Hepatocyte (in vitro differentiated cells): ENCODE results near the gene CALD1. TPM values are rescaled to one million over a fixed set of nuclear protein-coding genes. Genes with fewer than 3 reads are reported as not detected.

Experiments
- DNase-seq: peaks from one replicate; pipeline ENCODE4 v3.0.0-alpha.2; 2016; ENCODE audit warnings: low spot score
- H2AFZ ChIP-seq: fragments of 200-600 bp; sonication (generic); 2 replicates; pipeline ENCODE4 v1.6.0; 2016; ENCODE audit warnings: antibody characterized with exemption, mild to moderate bottlenecking
- H3K27ac ChIP-seq: fragments of 200-600 bp; sonication (generic); 2 replicates; pipeline ENCODE4 v1.5.1; 2016; ENCODE audit warnings: mild to moderate bottlenecking
- H3K27me3 ChIP-seq: fragments of 200-600 bp; sonication (generic); 2 replicates; pipeline ENCODE4 v1.6.1; 2016
- H3K36me3 ChIP-seq: fragments of 200-600 bp; sonication (generic); replicated peaks from 2 replicates; pipeline ENCODE4 v1.5.1; 2016; ENCODE audit warnings: low read depth; ENCODE audit not compliant: insufficient read depth
- H3K4me1 ChIP-seq: fragments of 200-600 bp; sonication (generic); 2 replicates; pipeline ENCODE4 v1.5.1; 2016; ENCODE audit warnings: mild to moderate bottlenecking, moderate library complexity; ENCODE audit not compliant: insufficient read depth
- H3K4me2 ChIP-seq: fragments of 200-600 bp; sonication (generic); 2 replicates; pipeline ENCODE4 v1.6.0; 2016
- H3K4me3 ChIP-seq: fragments of 200-600 bp; sonication (generic); 2 replicates; pipeline ENCODE4 v1.5.1; 2016; ENCODE audit warnings: mild to moderate bottlenecking
- H3K79me2 ChIP-seq: fragments of 200-600 bp; sonication (generic); 2 replicates; pipeline ENCODE4 v1.6.0; 2017; ENCODE audit warnings: mild to moderate bottlenecking
- H3K9me2 ChIP-seq: fragments of 200-600 bp; sonication (generic); replicated peaks from 2 replicates; pipeline ENCODE4 v1.6.0; 2017; ENCODE audit warnings: mild to moderate bottlenecking; ENCODE audit not compliant: insufficient read depth
- H3K9me3 ChIP-seq: fragments of 200-600 bp; sonication (generic); 2 replicates; pipeline ENCODE4 v1.5.1; 2016; ENCODE audit warnings: low read depth, mild to moderate bottlenecking
- H4K20me1 ChIP-seq: fragments of 200-600 bp; sonication (generic); 2 replicates; pipeline ENCODE4 v1.6.0; 2016; ENCODE audit warnings: mild to moderate bottlenecking; ENCODE audit not compliant: insufficient read depth, poor library complexity, severe bottlenecking
- CTCF ChIP-seq: fragments of 200-600 bp; sonication (generic); IDR thresholded peaks from 2 replicates; pipeline ENCODE4 v1.5.1; 2016; ENCODE audit warnings: antibody characterized with exemption, mild to moderate bottlenecking; ENCODE audit not compliant: poor library complexity
- EZH2 ChIP-seq: fragments of 200-600 bp; sonication (generic); IDR thresholded peaks from 2 replicates; pipeline ENCODE4 v1.6.1; 2016; ENCODE audit warnings: antibody characterized with exemption, mild to moderate bottlenecking, borderline replicate concordance
- EZH2phosphoT487 ChIP-seq: fragments of 200-600 bp; sonication (generic); IDR thresholded peaks from one replicate; pipeline ENCODE4 v1.6.1; 2018; ENCODE audit warnings: antibody characterized with exemption, mild to moderate bottlenecking, low read depth, moderate library complexity; ENCODE audit not compliant: unreplicated experiment, severe bottlenecking
- WGBS: methylation state at CpG from one replicate; pipeline ENCODE4 v1.1.6; 2016; ENCODE audit warnings: low lambda C conversion rate; ENCODE audit errors: missing lambda C conversion rate; 5-methylcytosine and 5-hydroxymethylcytosine counted together
- polyA plus RNA-seq: library from polyadenylated mRNA; unstranded; fragments of >200 nt; fragmentation: Nextera tagmentation; extraction: Ambion mirVana; gene quantifications from 2 replicates; pipeline ENCODE4 v1.2.1, GENCODE V29; 2016
- total RNA-seq: library from RNA; depleted of rRNA; stranded (reverse); fragments of >200 nt; gene quantifications from 2 replicates; pipeline ENCODE4 v1.2.3, GENCODE V29; 2014

Gene CALD1
- total and polyA plus RNA-seq, 2 experiments from 2014 or later, result 207 to 333 TPM

GRCh38 chr7:134774119-134774518 lies 5.3 kb upstream of the CALD1 start:
- Histone ChIP-seq H4K20me1 (no peaks in the 10 kb centered on the region), H3K36me3 (no peaks in the 10 kb centered on the region), H3K9me3 (no peaks in the 10 kb centered on the region), H3K79me2 (no peaks in the 10 kb centered on the region), H3K27ac (no peak overlapping the region), H3K9me2 (no peaks in the 10 kb centered on the region), H2AFZ (no peak overlapping the region), H3K4me2 (no peak overlapping the region), H3K4me1 (peaks cover 14% of the 10 kb centered on the region), H3K4me3 (no peak overlapping the region), H3K27me3 (no peaks in the 10 kb centered on the region)
- 56% methylated on average over 3 of the region's 3 CpGs for WGBS
- no peak for TF ChIP-seq EZH2phosphoT487
- TF ChIP-seq EZH2, result no peak
- DNase-seq, result no peak

GRCh38 chr7:134777470-134777869 lies 2.0 kb upstream of the CALD1 start:
- DNase-seq, result no peak
- Histone ChIP-seq H2AFZ (no peak overlapping the region), H3K9me3 (no peaks in the 10 kb centered on the region), H3K27me3 (no peaks in the 10 kb centered on the region), H3K4me3 (no peak overlapping the region), H4K20me1 (no peaks in the 10 kb centered on the region), H3K4me1 (peaks cover 14% of the 10 kb centered on the region), H3K36me3 (no peaks in the 10 kb centered on the region), H3K27ac (peak overlapping the region; percentile 88), H3K79me2 (peaks cover 21% of the 10 kb centered on the region), H3K9me2 (no peaks in the 10 kb centered on the region), H3K4me2 (no peak overlapping the region)
- TF ChIP-seq CTCF (no peak), EZH2phosphoT487 (no peak), EZH2 (no peak)
- WGBS, result 63% methylated on average over 3 of the region's 3 CpGs

- H3K4me1 ChIP-seq, result peaks cover 14% of the 10 kb centered on the region
- H3K9me2 ChIP-seq, result no peaks in the 10 kb centered on the region
- peak overlapping the region; percentile 88 for H3K27ac ChIP-seq
- no peak for TF ChIP-seq EZH2phosphoT487
- TF ChIP-seq CTCF, result no peak
- no peak for TF ChIP-seq EZH2
- H3K79me2 ChIP-seq, result peaks cover 26% of the 10 kb centered on the region
- no peaks in the 10 kb centered on the region for H3K9me3 ChIP-seq
- H3K4me2 ChIP-seq, result peak overlapping the region; percentile 69
- H3K27me3 ChIP-seq, result no peaks in the 10 kb centered on the region
- H3K36me3 ChIP-seq, result no peaks in the 10 kb centered on the region
- no peak overlapping the region for H3K4me3 ChIP-seq
- H2AFZ ChIP-seq, result no peak overlapping the region
- no peaks in the 10 kb centered on the region for H4K20me1 ChIP-seq
- WGBS, result 90% methylated on average over 2 of the region's 2 CpGs
- DNase-seq, result no peak
Measured at GRCh38 chr7:134777908-134778580, 1.4 kb upstream of the CALD1 start.

- peak overlapping the region; percentile 88 for H3K27ac ChIP-seq
- H4K20me1 ChIP-seq, result no peaks in the 10 kb centered on the region
- H3K9me3 ChIP-seq, result no peaks in the 10 kb centered on the region
- 5% methylated on average over 4 of the region's 4 CpGs for WGBS
- TF ChIP-seq EZH2, result no peak
- no peak for TF ChIP-seq CTCF
- no peak for TF ChIP-seq EZH2phosphoT487
- no peak for DNase-seq
- H2AFZ ChIP-seq, result peak overlapping the region; percentile 6
- H3K4me1 ChIP-seq, result peaks cover 14% of the 10 kb centered on the region
- no peaks in the 10 kb centered on the region for H3K36me3 ChIP-seq
- peak overlapping the region; percentile 38 for H3K4me3 ChIP-seq
- no peaks in the 10 kb centered on the region for H3K27me3 ChIP-seq
- H3K79me2 ChIP-seq, result peaks cover 43% of the 10 kb centered on the region
- peak overlapping the region; percentile 69 for H3K4me2 ChIP-seq
- H3K9me2 ChIP-seq, result no peaks in the 10 kb centered on the region
Measured at GRCh38 chr7:134779741-134780065, 269 bp downstream of the CALD1 start.
